ENCODE measurements around the gene PSMG4.

The PSMG4 gene

DNA sequence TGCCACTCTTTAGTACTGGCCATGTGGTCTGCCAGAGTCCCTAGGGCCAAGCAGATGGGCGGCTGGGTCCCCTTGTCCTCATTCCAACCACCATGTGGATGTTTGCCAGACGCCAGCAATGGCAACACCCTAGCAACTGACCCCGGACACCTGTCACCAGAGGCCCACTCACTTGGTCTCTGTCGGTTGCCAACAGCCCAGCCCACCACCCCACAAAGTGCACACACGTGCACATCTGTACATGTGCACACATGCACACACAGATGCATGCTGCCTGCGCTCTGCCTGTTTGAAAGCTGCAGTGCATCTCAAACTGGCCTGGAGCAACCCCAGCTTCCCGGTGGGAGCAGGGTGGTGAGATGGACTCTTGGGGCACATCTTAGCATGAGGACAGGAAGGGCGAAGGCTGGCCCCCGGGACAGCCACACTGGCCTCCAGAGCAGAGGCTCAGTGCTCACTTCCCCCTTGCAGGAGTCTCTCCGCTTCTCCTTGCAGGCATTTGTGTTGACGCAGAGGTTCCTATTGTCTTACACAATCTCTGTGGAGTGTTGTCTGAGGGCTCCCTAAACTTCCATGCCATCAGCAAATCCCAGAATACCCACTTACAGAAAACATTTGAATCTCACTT, 54.0 kb downstream of the PSMG4 start:
- DNase-seq: no peak

DNA sequence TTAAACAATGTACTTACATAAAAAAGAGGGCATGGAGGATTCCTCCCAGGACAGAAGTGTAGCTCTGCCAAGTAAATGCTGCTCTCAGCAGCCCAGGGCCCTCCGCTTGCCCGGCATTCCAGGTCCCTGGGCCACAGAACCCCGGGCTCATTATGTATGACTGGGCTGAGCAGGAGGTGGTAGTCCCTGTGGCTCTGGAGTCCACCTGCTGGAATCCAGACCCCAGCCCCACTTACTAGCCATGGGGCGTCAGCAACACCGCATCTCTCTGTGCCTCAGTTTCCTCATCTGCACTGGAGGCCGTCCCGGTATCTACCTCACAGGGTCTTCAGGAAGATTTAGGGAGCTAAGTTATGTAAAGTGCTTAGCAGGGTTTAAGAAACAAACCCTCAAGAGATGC, 55.4 kb downstream of the PSMG4 start:
- DNase-seq: no peak

DNA sequence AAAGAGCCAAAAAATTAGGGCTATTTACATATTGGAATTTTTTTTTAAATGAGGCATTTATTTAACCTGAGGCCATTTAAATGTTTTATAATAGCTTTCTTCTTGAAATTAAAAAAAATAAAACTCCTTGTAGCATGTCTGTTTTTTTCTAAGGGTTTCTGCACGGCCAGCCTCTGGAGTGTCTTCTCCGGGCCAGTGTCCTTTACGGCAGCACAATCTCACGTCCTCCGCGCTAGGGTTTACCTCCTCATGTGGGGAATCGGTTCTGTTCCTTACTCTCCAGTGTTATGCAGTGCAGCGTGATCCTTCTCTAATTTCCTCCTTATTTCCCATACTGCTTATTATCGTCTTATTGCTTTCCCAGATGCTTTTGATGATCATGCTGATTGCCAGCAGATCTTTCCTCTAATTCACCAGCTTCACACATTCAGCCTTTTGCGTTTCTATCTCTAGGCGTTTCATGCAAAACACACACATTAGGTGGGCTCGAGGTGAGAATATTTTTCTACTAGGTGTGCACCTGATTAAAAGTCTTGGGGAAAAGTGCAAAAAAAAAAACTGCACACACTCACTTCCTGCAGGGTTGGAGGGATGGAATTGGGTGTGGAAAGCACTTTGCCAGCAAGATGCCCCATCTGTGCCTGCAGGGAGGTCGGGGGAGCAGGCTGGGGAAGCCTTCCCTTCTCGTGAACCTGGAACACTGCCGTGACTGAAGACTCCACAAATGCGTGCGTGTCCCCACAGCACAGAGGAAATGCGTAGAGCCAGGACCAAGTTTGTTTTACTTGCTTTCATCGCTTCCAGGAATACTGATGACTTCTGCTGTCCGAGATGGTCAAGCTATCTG, 56.1 kb downstream of the PSMG4 start:
- no peak for DNase-seq

DNA sequence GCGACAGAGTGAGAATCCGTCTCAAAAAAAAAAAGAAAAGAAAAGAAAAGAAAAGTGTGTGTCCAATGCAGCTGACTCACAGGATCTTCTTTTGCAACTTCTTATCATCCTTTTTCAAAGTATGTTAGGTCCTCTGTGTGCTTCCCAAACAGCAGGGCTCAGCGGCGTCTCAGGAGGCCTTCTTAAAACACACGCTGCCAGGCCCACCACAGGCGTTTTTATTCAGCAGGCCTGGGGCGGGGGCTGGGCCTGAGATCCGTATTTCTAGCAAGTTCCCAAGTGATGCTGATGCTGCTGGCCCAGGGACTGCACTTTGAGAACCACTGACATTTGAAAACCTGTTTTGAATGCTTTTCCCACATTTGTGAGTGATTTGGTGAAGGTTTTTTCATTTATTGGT, 57.1 kb downstream of the PSMG4 start:
- DNase-seq: no peak

DNA sequence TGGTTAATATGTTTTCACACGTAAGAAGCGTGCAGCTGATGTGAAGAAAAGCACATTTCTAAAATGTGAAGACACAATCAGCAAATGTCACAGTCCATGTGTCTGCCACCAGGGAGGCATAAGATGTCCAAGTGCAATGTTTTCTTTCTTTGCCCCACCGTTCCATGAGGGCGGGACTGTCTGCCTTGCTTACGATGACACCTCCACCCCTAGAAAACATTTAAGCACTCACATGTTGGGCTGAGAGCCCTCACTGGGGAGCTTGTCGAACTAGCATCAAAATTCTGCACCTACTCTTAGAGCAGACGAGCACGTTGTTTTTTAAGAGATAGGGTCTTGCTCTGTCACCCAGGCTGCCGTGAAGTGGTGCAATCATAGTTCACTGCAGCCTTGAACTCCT, 57.6 kb downstream of the PSMG4 start:
- no peak for DNase-seq

DNA sequence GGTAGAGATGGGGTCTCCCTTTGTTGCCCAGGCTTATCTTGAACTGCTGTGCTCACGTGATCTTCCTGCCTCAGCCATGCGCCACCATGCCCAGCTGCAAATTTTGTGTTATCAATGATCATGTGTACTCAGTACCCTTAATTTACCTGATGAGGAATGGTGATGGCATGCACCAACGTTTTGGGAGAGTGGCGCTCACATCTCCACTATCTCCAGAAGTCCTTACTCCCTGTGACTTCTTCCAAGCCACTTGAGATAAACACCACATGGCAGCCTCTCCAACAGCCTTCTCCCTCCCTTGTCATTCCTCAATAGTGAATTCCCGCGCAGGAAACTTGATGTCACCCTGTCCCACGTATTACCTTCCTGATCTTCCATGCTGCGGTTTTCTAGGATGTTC, 58.1 kb downstream of the PSMG4 start:
- DNase-seq: no peak
